ENCODE results near the gene MED13L.
"Not testable (repeated sequence)": the region's sequence is repeated elsewhere in the genome, so short reads cannot be mapped to it uniquely, and the experiment has no call there.

Gene MED13L

DNA sequence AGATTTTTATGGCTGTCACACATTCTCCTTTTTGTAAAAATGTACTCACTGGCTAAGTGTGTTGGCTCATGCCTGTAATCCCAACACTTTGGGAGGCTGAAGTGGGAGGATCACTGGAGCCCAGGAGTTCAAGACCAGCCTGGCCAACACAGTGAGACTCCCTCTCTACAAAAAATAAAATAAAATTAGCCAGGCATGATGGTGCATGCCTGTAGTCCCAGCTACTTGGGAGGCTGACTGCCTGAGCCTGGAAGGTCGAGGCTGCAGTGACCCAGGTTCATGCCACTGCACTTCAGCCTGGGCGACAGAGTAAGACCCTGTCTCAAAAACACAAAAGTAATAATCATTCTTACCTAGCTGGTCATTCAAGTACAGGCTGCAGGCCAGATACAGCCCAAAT lies 300.7 kb downstream of the MED13L start:
- peaks cover 41 to 53% of the 10 kb centered on the region in 2 donors for H3K36me3 ChIP-seq (ENCODE audit: control insufficient read depth in 1 of 2, insufficient read depth in 2 of 2, low read length in 2 of 2)
- H3K4me3 ChIP-seq (ENCODE audit: low read depth in 1 of 2, low read length in 2 of 2); H3K27me3 ChIP-seq (ENCODE audit: low read depth, low read length); H3K9me3 ChIP-seq (ENCODE audit: control insufficient read depth in 1 of 2, low read length in 2 of 2); H3K27ac ChIP-seq (ENCODE audit: low read length): not testable (repeated sequence)
- peaks cover 0 to 11% of the 10 kb centered on the region in 2 donors for H3K4me1 ChIP-seq (ENCODE audit: control insufficient read depth in 1 of 2, insufficient read depth in 2 of 2, low read length in 2 of 2)

DNA sequence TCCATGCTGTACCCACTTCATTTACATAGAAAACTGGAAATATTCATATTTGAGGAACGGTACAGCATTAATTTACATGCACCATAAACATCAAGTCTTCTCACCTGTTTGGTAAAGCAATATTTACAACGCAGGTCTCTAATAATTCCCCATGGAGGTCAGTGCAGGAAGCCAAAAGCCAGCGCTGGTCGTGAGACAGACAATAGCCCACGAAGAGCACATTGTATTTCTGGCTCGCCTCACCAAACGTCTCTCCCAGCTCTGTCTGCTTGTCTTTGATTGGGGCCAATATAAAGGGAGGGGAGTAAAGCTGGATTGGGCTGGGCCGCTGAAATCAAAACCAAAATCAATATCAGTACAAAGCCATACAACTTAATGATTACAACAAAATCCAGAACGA lies 302.1 kb downstream of the MED13L start:
- peaks cover 43 to 48% of the 10 kb centered on the region in 2 donors for H3K36me3 ChIP-seq (ENCODE audit: control insufficient read depth in 1 of 2, insufficient read depth in 2 of 2, low read length in 2 of 2)

GRCh38 chr12:115973968-115974724 lies 303.3 kb downstream of the MED13L start:
- no peaks in the 10 kb centered on the region for H3K9me3 ChIP-seq (ENCODE audit: control insufficient read depth in 1 of 2, low read length in 2 of 2)
- H3K27me3 ChIP-seq (ENCODE audit: low read depth, low read length) = no peaks in the 10 kb centered on the region
- H3K27ac ChIP-seq (ENCODE audit: low read length) = no peak overlapping the region
- H3K36me3 ChIP-seq (ENCODE audit: control insufficient read depth in 1 of 2, insufficient read depth in 2 of 2, low read length in 2 of 2) = peaks cover 47 to 49% of the 10 kb centered on the region in 2 donors
- peaks cover 0 to 8% of the 10 kb centered on the region in 2 donors for H3K4me1 ChIP-seq (ENCODE audit: control insufficient read depth in 1 of 2, insufficient read depth in 2 of 2, low read length in 2 of 2)
- no peak overlapping the region for H3K4me3 ChIP-seq (ENCODE audit: low read depth in 1 of 2, low read length in 2 of 2)

More for the DNA sequence above, 302.1 kb downstream of the MED13L start:
- no peak overlapping the region for H3K4me3 ChIP-seq (ENCODE audit: low read depth in 1 of 2, low read length in 2 of 2)
- no peak overlapping the region for H3K27ac ChIP-seq (ENCODE audit: low read length)
- H3K4me1 ChIP-seq (ENCODE audit: control insufficient read depth in 1 of 2, insufficient read depth in 2 of 2, low read length in 2 of 2) = peaks cover 0 to 13% of the 10 kb centered on the region in 2 donors
- no peaks in the 10 kb centered on the region for H3K27me3 ChIP-seq (ENCODE audit: low read depth, low read length)
- H3K9me3 ChIP-seq (ENCODE audit: control insufficient read depth in 1 of 2, low read length in 2 of 2) = no peaks in the 10 kb centered on the region

DNA sequence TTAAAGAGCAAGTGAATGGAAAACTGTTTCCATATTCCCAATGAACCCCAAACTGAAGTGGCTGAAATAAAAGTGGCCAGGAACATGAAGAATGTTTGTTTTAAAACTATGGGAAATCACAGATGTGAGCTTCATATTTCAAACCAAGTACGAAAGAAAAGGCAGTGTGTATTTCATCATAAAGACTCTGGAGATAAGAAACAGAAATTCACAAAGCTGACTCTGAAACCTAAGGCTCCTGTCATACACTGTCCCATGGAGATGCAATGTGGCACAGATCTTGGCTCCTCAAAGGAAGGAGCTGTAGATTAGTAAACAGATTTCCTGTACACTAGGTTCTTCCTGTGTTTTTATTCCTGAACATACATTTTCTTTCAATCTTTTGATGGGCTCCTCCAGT lies 304.4 kb downstream of the MED13L start:
- H3K36me3 ChIP-seq (ENCODE audit: control insufficient read depth in 1 of 2, insufficient read depth in 2 of 2, low read length in 2 of 2) = peaks cover 49 to 56% of the 10 kb centered on the region in 2 donors
- H3K27me3 ChIP-seq (ENCODE audit: low read depth, low read length) = no peaks in the 10 kb centered on the region

DNA sequence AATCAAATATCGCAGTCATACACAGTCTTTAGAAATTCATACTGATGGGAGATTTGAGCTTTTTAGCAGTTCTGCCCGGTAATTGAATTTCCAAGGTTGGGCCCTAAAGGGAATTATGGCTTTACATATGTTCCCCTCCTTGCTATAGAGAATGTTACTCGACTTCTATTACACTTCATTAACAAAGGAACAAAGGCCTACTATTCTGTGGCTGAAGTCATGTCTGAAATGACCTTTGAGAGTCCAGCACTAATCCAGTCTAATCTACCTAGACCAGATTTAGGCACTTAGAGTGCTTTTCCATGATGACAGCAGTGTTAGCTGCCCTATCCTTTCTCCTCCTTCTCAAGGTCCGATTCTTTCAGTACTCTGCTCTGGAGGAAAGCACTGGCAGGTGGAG lies 305.3 kb downstream of the MED13L start:
- Histone ChIP-seq H3K27ac (ENCODE audit: low read length) (no peak overlapping the region), H3K4me1 (ENCODE audit: control insufficient read depth in 1 of 2, insufficient read depth in 2 of 2, low read length in 2 of 2) (peaks cover 0 to 4% of the 10 kb centered on the region in 2 donors), H3K4me3 (ENCODE audit: low read depth in 1 of 2, low read length in 2 of 2) (no peak overlapping the region), H3K27me3 (ENCODE audit: low read depth, low read length) (no peaks in the 10 kb centered on the region), H3K36me3 (ENCODE audit: control insufficient read depth in 1 of 2, insufficient read depth in 2 of 2, low read length in 2 of 2) (peaks cover 57 to 61% of the 10 kb centered on the region in 2 donors), H3K9me3 (ENCODE audit: control insufficient read depth in 1 of 2, low read length in 2 of 2) (no peaks in the 10 kb centered on the region)

More for the DNA sequence above, 304.4 kb downstream of the MED13L start:
- Histone ChIP-seq H3K4me1 (ENCODE audit: control insufficient read depth in 1 of 2, insufficient read depth in 2 of 2, low read length in 2 of 2) (peaks cover 0 to 4% of the 10 kb centered on the region in 2 donors), H3K4me3 (ENCODE audit: low read depth in 1 of 2, low read length in 2 of 2) (no peak overlapping the region), H3K9me3 (ENCODE audit: control insufficient read depth in 1 of 2, low read length in 2 of 2) (no peaks in the 10 kb centered on the region), H3K27ac (ENCODE audit: low read length) (no peak overlapping the region)

- Histone ChIP-seq H3K27me3 (ENCODE audit: low read depth, low read length) (no peaks in the 10 kb centered on the region), H3K27ac (ENCODE audit: low read length) (no peak overlapping the region), H3K4me1 (ENCODE audit: control insufficient read depth in 1 of 2, insufficient read depth in 2 of 2, low read length in 2 of 2) (peaks cover 0 to 4% of the 10 kb centered on the region in 2 donors), H3K36me3 (ENCODE audit: control insufficient read depth in 1 of 2, insufficient read depth in 2 of 2, low read length in 2 of 2) (peaks cover 62 to 76% of the 10 kb centered on the region in 2 donors), H3K4me3 (ENCODE audit: low read depth in 1 of 2, low read length in 2 of 2) (no peak overlapping the region), H3K9me3 (ENCODE audit: control insufficient read depth in 1 of 2, low read length in 2 of 2) (no peaks in the 10 kb centered on the region)
Measured at GRCh38 chr12:115968211-115968610, 309.3 kb downstream of the MED13L start.

DNA sequence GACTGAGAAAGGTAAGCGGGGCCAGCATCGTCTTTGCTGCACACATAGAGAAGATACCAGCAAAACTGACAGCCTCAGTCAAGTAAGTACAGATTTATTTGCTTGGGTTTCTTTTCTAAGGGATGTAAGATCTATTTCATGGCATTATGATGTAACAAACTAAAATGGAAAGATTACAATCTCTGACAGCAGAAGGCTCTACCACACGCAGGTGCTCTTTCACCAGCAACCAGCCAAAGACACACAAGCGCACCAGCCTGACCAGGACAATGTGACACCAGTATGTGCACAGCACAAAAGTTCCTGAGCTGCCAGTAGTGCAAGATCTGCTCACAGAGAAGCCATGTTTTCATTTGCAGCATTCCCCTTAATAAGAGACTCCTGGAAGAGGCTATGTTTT lies 311.1 kb downstream of the MED13L start:
- H3K4me1 ChIP-seq (ENCODE audit: control insufficient read depth in 1 of 2, insufficient read depth in 2 of 2, low read length in 2 of 2) = peaks cover 0 to 4% of the 10 kb centered on the region in 2 donors
- H3K27ac ChIP-seq (ENCODE audit: low read length) = no peak overlapping the region
- no peaks in the 10 kb centered on the region for H3K9me3 ChIP-seq (ENCODE audit: control insufficient read depth in 1 of 2, low read length in 2 of 2)
- H3K36me3 ChIP-seq (ENCODE audit: control insufficient read depth in 1 of 2, insufficient read depth in 2 of 2, low read length in 2 of 2) = peaks cover 54 to 66% of the 10 kb centered on the region in 2 donors
- no peak overlapping the region for H3K4me3 ChIP-seq (ENCODE audit: low read depth in 1 of 2, low read length in 2 of 2)
- no peaks in the 10 kb centered on the region for H3K27me3 ChIP-seq (ENCODE audit: low read depth, low read length)

- Histone ChIP-seq H3K36me3 (ENCODE audit: control insufficient read depth in 1 of 2, insufficient read depth in 2 of 2, low read length in 2 of 2) (peaks cover 61 to 67% of the 10 kb centered on the region in 2 donors), H3K4me3 (ENCODE audit: low read depth in 1 of 2, low read length in 2 of 2) (no peak overlapping the region), H3K9me3 (ENCODE audit: control insufficient read depth in 1 of 2, low read length in 2 of 2) (no peaks in the 10 kb centered on the region), H3K27me3 (ENCODE audit: low read depth, low read length) (no peaks in the 10 kb centered on the region), H3K27ac (ENCODE audit: low read length) (no peak overlapping the region), H3K4me1 (ENCODE audit: control insufficient read depth in 1 of 2, insufficient read depth in 2 of 2, low read length in 2 of 2) (no peaks in the 10 kb centered on the region)
Measured at GRCh38 chr12:115964626-115965025, 312.9 kb downstream of the MED13L start.

- no peak overlapping the region for H3K4me3 ChIP-seq (ENCODE audit: low read depth in 1 of 2, low read length in 2 of 2)
- H3K9me3 ChIP-seq (ENCODE audit: control insufficient read depth in 1 of 2, low read length in 2 of 2) = no peaks in the 10 kb centered on the region
- no peaks in the 10 kb centered on the region for H3K27me3 ChIP-seq (ENCODE audit: low read depth, low read length)
- no peak overlapping the region for H3K27ac ChIP-seq (ENCODE audit: low read length)
- H3K36me3 ChIP-seq (ENCODE audit: control insufficient read depth in 1 of 2, insufficient read depth in 2 of 2, low read length in 2 of 2) = peaks cover 60 to 66% of the 10 kb centered on the region in 2 donors
- no peaks in the 10 kb centered on the region for H3K4me1 ChIP-seq (ENCODE audit: control insufficient read depth in 1 of 2, insufficient read depth in 2 of 2, low read length in 2 of 2)
Measured at GRCh38 chr12:115964214-115964613, 313.3 kb downstream of the MED13L start.

DNA sequence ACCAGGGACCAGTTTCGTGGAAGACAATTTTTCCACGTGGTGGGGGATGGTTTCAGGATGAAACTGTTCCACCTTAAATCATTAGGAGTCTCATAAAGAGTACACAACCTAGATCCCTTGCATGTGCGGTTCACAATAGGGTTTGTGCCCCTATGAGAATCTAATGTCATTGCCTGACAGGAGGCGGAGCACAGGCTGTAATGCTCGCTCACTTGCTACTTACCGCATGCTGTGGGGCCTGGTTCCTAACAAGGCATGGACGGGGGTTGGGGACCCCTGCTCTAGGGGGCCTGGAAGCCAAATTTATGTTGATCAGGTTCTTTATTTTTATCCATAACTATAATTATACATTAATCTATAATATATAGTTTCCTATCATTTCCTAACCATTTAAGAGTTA lies 315.3 kb downstream of the MED13L start:
- H3K4me3 ChIP-seq (ENCODE audit: low read depth in 1 of 2, low read length in 2 of 2) = no peak overlapping the region
- H3K36me3 ChIP-seq (ENCODE audit: control insufficient read depth in 1 of 2, insufficient read depth in 2 of 2, low read length in 2 of 2) = peaks cover 57 to 61% of the 10 kb centered on the region in 2 donors
- no peaks in the 10 kb centered on the region for H3K4me1 ChIP-seq (ENCODE audit: control insufficient read depth in 1 of 2, insufficient read depth in 2 of 2, low read length in 2 of 2)
- no peaks in the 10 kb centered on the region for H3K9me3 ChIP-seq (ENCODE audit: control insufficient read depth in 1 of 2, low read length in 2 of 2)
- no peaks in the 10 kb centered on the region for H3K27me3 ChIP-seq (ENCODE audit: low read depth, low read length)
- no peak overlapping the region for H3K27ac ChIP-seq (ENCODE audit: low read length)

GRCh38 chr12:115960868-115961802 lies 316.4 kb downstream of the MED13L start:
- H3K4me1 ChIP-seq (ENCODE audit: control insufficient read depth in 1 of 2, insufficient read depth in 2 of 2, low read length in 2 of 2) = no peaks in the 10 kb centered on the region
- H3K36me3 ChIP-seq (ENCODE audit: control insufficient read depth in 1 of 2, insufficient read depth in 2 of 2, low read length in 2 of 2) = peaks cover 50 to 55% of the 10 kb centered on the region in 2 donors
- no peaks in the 10 kb centered on the region for H3K27me3 ChIP-seq (ENCODE audit: low read depth, low read length)
- H3K9me3 ChIP-seq (ENCODE audit: control insufficient read depth in 1 of 2, low read length in 2 of 2) = no peaks in the 10 kb centered on the region
- H3K4me3 ChIP-seq (ENCODE audit: low read depth in 1 of 2, low read length in 2 of 2) = no peak overlapping the region
- no peak overlapping the region for H3K27ac ChIP-seq (ENCODE audit: low read length)

Measured in muscle layer of duodenum (tissue), 2 donors.